ENCODE data around the gene ST8SIA2.

GRCh38 chr15:92400573-92400972 is 6.9 kb downstream of the ST8SIA2 start:
- TF ChIP-seq CTCF (IDR thresholded peaks at IDR 0.05): no peak
- TF ChIP-seq POLR2AphosphoS5 (IDR thresholded peaks at IDR 0.05): no peak

Data from suprapubic skin (tissue), 3 donors.